Panc1 (cell line): ENCODE results near the gene MED28. TPM values are rescaled to one million over a fixed set of nuclear protein-coding genes. Genes with fewer than 3 reads are reported as not detected.

ENCODE experiments used
- ATAC-seq: fragments of 200-7000 bp; cut with Tn5 transposase; 2 replicates; pipeline ENCODE4 v1.9.1; 2020; ENCODE audit warnings: mild to moderate bottlenecking, moderate library complexity
- BruUV-seq: library from RNA; stranded (reverse); fragments of 400-500 nt; replicated peaks from 2 replicates; lab custom pipeline; 2021; lab: Mats Ljungman, UMichigan
- CTCF ChIA-PET: fragments of 300-600 bp; sonication (Branson Sonifier 250); formaldehyde crosslinking; loops from one replicate; lab custom pipeline; 2022; ENCODE audit warnings: antibody characterized with exemption; lab: Charles Lee
- POLR2A ChIA-PET: fragments of 300-600 bp; sonication (Branson Sonifier 250); formaldehyde crosslinking; loops from one replicate; lab custom pipeline; 2022; ENCODE audit warnings: antibody characterized with exemption; lab: Charles Lee
- DNase-seq: peaks from one replicate; pipeline ENCODE4 v3.0.0-alpha.2; 2010; ENCODE audit warnings: low read depth, low spot score
- H3K27ac ChIP-seq: 2 replicates; pipeline ENCODE4 v1.5.1; 2011; ENCODE audit warnings: mild to moderate bottlenecking, low read length, inconsistent platforms
- H3K27me3 ChIP-seq: fragments of 200-500 bp; sonication (Bioruptor generic); 2 replicates; pipeline ENCODE4 v1.6.0; 2014; ENCODE audit warnings: low read length, inconsistent platforms; ENCODE audit not compliant: control insufficient read depth, insufficient read depth
- H3K36me3 ChIP-seq: fragments of 200-500 bp; sonication (Bioruptor generic); 2 replicates; pipeline ENCODE4 v1.5.1; 2014; ENCODE audit warnings: inconsistent platforms, mild to moderate bottlenecking, low read length, moderate library complexity; ENCODE audit not compliant: control insufficient read depth, insufficient read depth
- H3K4me1 ChIP-seq: 2 replicates; pipeline ENCODE4 v1.5.1; 2011; ENCODE audit warnings: inconsistent platforms, mild to moderate bottlenecking, low read length, moderate library complexity; ENCODE audit not compliant: control insufficient read depth, insufficient read depth
- H3K4me3 ChIP-seq, 2 experiments: 2 replicates each; pipeline ENCODE4 v1.5.1; 2011 to 2012; ENCODE audit warnings: low read depth in 2 of 2, low read length in 2 of 2, mild to moderate bottlenecking in 2 of 2, inconsistent platforms in 1 of 2, moderate library complexity in 1 of 2
- H3K9me3 ChIP-seq: fragments of 200-500 bp; sonication (Bioruptor generic); 2 replicates; pipeline ENCODE4 v1.5.1; 2014; ENCODE audit warnings: low read depth, mild to moderate bottlenecking, inconsistent platforms, low read length, moderate library complexity; ENCODE audit not compliant: control insufficient read depth, insufficient read depth
- CTCF ChIP-seq: fragments of 450-650 bp; IDR thresholded peaks from 2 replicates; pipeline ENCODE4 v1.5.1; 2017; ENCODE audit warnings: mild to moderate bottlenecking
- POLR2AphosphoS5 ChIP-seq: IDR thresholded peaks from 2 replicates; pipeline ENCODE4 v1.6.1; 2012; ENCODE audit warnings: mild to moderate bottlenecking, low read depth, low read length, moderate library complexity
- REST ChIP-seq, 2 experiments: IDR thresholded peaks; 2 replicates each; pipeline ENCODE4 v1.6.1; 2011 to 2012; ENCODE audit warnings: low read depth in 2 of 2, control low read depth in 1 of 2, low read length in 1 of 2, mild to moderate bottlenecking in 1 of 2, moderate library complexity in 1 of 2; ENCODE audit not compliant: insufficient read depth in 1 of 2
- SIN3A ChIP-seq: IDR thresholded peaks from 2 replicates; pipeline ENCODE4 v1.6.1; 2012; ENCODE audit warnings: low read depth, mild to moderate bottlenecking, low read length, moderate library complexity, borderline replicate concordance; ENCODE audit not compliant: insufficient read depth
- TCF7L2 ChIP-seq: IDR thresholded peaks from 2 replicates; pipeline ENCODE4 v1.6.1; 2011; ENCODE audit warnings: mild to moderate bottlenecking, low read depth, low read length, inconsistent platforms
- in situ Hi-C: cut with HindIII; loops from 2 replicates; pipeline ENCODE4 v1.10.0; 2016; ENCODE audit warnings: low sequenced_read_pairs, low pct_unique_long_range_greater_than_20kb
- intact Hi-C: fragments of 100-400 bp; cut with micrococcal nuclease; formaldehyde crosslinking; loops from one replicate; pipeline ENCODE4 v1.10.0; 2022; ENCODE audit not compliant: unreplicated experiment
- total RNA-seq: library from RNA; stranded (reverse); gene quantifications from one replicate; pipeline ENCODE4 v1.2.1, GENCODE V29; 2021; ENCODE audit not compliant: unreplicated experiment

Gene MED28
- total RNA-seq, 1 experiment from 2014 or later, result 32.1 TPM

- intact Hi-C loops, result no loop called here
- no peak for ATAC-seq
- H3K27ac ChIP-seq, result no peak overlapping the region
- ChIA-PET POLR2A (no interaction called here), CTCF (no interaction called here)
- no TSS peak for BruUV-seq
- H3K4me3 ChIP-seq, result no peak overlapping the region
- H3K36me3 ChIP-seq, result peaks cover 22% of the 10 kb centered on the region
- no peak for DNase-seq
- in situ Hi-C loops, result no loop called here
- no peaks in the 10 kb centered on the region for H3K9me3 ChIP-seq
- H3K27me3 ChIP-seq, result no peaks in the 10 kb centered on the region
- TF ChIP-seq CTCF, result no peak
- TF ChIP-seq TCF7L2, result no peak
- TF ChIP-seq POLR2AphosphoS5, result no peak
- TF ChIP-seq SIN3A, result no peak
- no peak for TF ChIP-seq REST (IDR thresholded peaks at IDR 0.05; ENCODE audit: insufficient read depth in 1 of 2, low read depth in 2 of 2, low read length in 1 of 2)
- no peaks in the 10 kb centered on the region for H3K4me1 ChIP-seq
Measured at GRCh38 chr4:17618926-17619325, 4.5 kb downstream of the MED28 start.

GRCh38 chr4:17619416-17620105 is 5.1 kb downstream of the MED28 start:
- Histone ChIP-seq H3K4me3 (no peak overlapping the region), H3K27ac (no peak overlapping the region), H3K27me3 (no peaks in the 10 kb centered on the region), H3K9me3 (no peaks in the 10 kb centered on the region), H3K4me1 (no peaks in the 10 kb centered on the region), H3K36me3 (peaks cover 23% of the 10 kb centered on the region)
- ChIA-PET CTCF (no interaction called here), POLR2A (no interaction called here)
- TF ChIP-seq CTCF, result no peak
- no peak for TF ChIP-seq POLR2AphosphoS5
- no peak for TF ChIP-seq SIN3A
- no peak for TF ChIP-seq REST (IDR thresholded peaks at IDR 0.05; ENCODE audit: insufficient read depth in 1 of 2, low read depth in 2 of 2, low read length in 1 of 2)
- TF ChIP-seq TCF7L2, result no peak
- DNase-seq (no peak), ATAC-seq (no peak)
- intact Hi-C loops (no loop called here), in situ Hi-C loops (no loop called here)
- BruUV-seq, result no TSS peak
